T-helper 9 cell (primary cell): ENCODE measurements around the gene GRIN3B.

ENCODE experiments used
- DNase-seq: peaks from one replicate; pipeline ENCODE4 v3.0.0-alpha.2; 2020

The GRIN3B gene

GRCh38 chr19:991932-992669 lies 8.1 kb upstream of the GRIN3B start:
- DNase-seq = no peak

GRCh38 chr19:992670-993055 lies 7.6 kb upstream of the GRIN3B start:
- DNase-seq = no peak

DNA sequence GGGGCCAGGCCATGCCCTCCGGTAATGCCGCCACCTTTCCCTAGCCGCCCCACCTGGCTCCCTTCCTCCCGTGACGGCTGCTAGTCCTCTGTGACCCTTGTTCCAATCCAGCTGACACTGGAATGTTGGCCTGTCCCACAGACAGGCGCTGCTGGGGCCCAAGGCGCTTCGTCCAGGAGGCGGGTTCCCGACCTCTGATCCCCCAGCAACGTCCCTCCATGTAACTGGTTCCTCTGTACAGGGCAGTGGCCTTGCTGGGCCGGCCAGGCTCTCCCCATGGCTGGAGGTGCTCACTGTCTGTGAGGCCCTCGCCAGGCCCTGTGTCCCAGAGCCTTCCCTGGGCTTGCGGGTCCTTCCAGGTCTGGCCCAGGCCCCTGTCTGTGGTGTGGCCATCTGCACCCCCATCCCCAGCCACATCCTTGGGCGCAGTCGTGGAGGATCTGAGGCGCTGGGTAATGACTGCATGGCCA lies 6.8 kb upstream of the GRIN3B start:
- no peak for DNase-seq

DNA sequence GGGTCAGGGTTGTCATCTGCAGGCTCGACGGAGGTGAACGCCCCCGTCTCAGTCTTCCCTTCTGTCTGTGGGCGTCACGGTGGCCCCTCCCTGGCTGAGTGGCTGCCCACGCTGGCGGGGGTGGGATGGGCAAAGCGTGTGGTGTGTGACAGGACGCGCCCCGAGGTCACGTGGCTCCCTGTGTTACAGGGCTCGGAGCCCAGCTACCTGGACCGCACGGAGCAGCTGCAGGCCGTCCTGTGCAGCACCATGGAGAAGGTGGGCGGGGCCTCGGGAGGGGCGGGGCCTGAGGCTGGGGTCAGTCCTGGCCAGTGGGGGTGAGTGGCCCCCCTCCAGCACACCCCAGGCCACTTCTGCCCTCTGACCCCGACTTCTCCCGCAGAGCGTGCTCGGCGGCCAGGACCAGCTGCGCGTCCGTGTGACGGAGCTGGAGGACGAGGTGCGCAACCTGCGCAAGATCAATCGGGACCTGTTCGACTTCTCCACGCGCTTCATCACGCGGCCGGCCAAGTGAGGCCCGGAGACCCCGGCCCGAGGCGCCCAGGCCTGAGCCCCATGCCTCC lies 6.3 kb upstream of the GRIN3B start:
- DNase-seq = no peak

GRCh38 chr19:994516-994915 lies 5.7 kb upstream of the GRIN3B start:
- no peak for DNase-seq

- DNase-seq = no peak
Measured at GRCh38 chr19:995051-995827, 5.0 kb upstream of the GRIN3B start.

DNA sequence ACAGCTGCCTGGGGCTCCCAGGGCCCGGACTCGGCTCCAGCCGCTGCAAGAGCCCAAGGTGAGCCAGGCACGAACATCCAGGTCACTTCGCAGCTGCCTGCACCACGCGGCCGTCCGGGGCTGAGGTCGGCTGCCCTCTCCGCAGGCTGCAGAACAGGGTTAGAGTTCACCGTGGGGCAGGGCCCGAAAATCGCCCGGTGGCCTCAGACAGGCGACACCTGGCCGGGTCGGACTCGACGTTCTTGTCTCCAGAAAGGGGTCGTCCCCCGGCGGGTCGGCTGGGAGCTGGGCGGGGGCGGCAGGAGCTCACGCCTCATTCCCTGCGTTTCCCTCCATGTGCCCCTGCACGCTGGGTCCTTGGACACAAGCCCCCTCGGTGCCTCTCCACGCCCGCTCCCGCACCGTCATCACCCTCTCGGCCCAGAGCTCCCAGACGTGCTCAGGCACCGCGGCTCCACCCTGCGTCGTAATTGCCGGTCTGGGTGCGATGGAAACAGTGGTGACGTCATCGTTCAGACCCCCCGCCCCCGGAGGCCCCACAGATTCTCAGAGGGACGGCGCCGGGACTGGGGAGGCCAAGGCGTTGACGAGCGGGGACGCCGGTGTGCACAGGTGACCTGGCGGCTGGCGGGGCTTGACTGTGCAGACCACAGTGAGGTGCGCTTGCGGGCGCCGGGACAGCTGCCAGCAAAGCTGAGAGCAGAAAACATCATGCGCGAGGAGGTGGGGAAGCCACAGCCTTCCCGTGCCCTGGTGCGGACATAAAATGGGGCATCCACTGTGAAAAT lies 4.0 kb upstream of the GRIN3B start:
- peak; percentile 90 for DNase-seq

- no peak for DNase-seq
Measured at GRCh38 chr19:998064-998463, 2.2 kb upstream of the GRIN3B start.

- DNase-seq = no peak
Measured at GRCh38 chr19:999379-999719, 870 bp upstream of the GRIN3B start.

- DNase-seq = no peak
Measured at GRCh38 chr19:1000591-1001537, 645 bp downstream of the GRIN3B start.

DNA sequence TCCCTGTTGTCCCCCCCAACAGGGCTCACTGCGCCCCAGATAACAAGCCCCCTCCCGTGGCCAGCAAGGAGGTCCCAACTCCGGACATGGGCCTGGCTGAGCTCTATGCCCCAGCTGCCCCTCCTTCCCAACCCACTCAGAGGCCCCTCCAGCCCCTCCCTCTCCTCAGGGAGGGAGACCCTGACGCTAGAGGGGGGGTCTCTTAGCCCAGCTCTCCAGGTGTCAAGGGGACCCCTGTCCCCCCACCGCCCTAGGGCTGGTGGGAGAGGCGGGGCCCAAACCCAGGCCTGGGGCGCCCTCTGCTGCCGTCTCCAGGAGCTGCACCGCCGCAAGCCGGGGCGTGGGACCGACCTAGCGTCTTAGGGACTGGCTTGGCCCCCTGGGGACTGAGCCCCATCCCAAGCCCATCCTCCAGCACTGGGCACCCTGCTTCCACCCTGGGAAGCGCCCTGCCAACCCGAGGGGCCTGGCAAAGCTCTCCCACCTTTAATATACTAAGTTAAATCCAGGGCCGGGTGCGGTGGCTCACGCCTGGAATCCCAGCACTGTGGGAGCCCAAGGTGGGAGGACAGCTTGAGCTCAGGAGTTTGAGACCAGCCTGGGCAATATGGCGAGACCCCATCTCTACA lies 1.4 kb downstream of the GRIN3B start:
- DNase-seq = peak; percentile 74

DNA sequence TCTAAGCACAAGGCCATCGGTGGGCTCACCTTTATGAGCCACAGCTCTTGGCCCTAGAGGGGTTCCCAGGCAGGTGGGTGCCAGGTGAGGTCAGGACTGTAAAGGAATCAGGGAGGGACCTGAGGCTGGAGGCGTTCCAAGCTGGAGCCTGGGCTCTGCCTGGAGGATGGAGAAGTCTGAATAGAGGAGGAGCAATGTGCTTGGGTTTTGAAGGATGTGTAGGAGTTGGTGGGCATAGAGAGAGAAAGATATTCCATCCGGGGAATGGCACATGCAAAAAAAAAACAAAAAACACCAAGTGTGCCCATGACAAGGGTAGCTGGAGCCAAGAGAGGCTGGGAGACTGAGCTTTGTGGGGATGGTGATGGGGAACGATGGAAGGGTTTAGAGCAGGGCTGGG lies 2.4 kb downstream of the GRIN3B start:
- no peak for DNase-seq

DNA sequence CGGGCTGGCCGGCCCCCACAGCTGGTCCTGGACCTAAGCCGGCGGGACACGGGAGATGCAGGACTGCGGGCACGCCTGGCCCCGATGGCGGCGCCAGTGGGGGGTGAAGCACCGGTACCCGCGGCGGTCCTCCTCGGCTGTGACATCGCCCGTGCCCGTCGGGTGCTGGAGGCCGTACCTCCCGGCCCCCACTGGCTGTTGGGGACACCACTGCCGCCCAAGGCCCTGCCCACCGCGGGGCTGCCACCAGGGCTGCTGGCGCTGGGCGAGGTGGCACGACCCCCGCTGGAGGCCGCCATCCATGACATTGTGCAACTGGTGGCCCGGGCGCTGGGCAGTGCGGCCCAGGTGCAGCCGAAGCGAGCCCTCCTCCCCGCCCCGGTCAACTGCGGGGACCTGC lies 3.1 kb downstream of the GRIN3B start:
- no peak for DNase-seq

- DNase-seq = no peak
Measured at GRCh38 chr19:1004204-1004802, 4.1 kb downstream of the GRIN3B start.

GRCh38 chr19:1004803-1005664 lies 4.8 kb downstream of the GRIN3B start:
- DNase-seq = no peak

- DNase-seq = no peak
Measured at GRCh38 chr19:1006711-1007398, 6.6 kb downstream of the GRIN3B start.

DNA sequence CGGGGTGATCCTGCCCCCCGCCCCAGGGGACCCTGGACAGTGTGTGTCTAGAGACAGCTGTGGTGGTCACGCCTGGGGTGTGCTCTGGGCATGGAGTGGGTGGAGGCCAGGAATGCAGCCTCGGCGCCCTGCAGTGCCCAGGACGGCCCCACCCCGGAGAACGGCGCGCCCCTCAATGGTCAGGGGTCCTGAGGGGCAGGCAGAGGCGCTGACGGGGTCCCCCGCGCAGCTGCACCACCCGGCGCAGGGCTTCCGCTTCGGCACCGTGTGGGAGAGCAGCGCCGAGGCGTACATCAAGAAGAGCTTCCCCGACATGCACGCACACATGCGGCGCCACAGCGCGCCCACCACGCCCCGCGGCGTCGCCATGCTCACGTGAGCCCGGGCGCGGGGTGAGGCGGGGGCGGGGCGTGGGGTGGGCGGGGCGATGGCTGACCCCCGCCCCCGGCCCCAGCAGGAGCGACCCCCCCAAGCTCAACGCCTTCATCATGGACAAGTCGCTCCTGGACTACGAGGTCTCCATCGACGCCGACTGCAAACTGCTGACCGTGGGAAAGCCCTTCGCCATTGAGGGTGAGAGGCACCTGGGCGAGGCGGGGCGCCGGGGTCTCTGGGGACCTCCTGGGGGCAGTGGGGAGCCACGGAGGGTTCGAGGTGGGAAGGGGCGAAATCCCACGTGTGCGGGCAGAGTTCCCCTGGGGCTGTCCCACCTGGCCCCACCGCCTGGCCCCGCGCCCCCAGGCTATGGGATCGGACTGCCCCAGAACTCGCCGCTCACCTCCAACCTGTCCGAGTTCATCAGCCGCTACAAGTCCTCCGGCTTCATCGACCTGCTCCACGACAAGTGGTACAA lies 7.4 kb downstream of the GRIN3B start:
- DNase-seq = no peak

DNA sequence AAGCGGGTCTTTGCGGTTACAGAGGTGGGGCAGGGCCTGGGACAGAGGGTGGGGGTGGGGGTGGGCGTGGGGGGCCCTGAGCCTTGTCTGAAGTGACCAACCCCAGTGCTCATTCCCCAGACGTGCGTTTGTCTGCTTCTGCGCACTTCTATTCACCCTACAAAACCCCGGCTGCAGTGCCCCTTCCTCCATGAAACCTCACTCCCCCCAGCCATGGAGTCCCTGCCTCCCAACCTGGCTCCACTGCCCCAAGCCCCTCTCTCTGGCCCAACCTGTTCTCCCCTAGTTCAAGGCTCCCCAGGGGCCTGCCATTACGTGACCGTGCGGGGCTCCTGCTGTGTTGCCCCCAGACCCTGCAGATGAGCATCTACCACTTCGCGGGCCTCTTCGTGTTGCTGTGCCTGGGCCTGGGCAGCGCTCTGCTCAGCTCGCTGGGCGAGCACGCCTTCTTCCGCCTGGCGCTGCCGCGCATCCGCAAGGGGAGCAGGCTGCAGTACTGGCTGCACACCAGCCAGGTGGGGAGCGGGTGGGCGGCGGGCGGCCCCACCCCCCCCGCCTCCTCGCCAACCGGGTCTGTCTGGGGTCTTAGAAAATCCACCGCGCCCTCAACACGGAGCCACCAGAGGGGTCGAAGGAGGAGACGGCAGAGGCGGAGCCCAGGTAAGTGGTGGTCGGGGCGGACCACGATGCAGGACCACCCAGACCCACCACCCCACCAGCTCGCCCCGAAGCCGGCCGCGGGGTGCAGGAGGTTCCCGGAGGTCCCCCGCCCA lies 8.2 kb downstream of the GRIN3B start:
- no peak for DNase-seq
